ENCODE measurements around the gene IGSF3.
"Not testable (repeated sequence)": the region's sequence is repeated elsewhere in the genome, so short reads cannot be mapped to it uniquely, and the experiment has no call there.

Gene IGSF3

DNA sequence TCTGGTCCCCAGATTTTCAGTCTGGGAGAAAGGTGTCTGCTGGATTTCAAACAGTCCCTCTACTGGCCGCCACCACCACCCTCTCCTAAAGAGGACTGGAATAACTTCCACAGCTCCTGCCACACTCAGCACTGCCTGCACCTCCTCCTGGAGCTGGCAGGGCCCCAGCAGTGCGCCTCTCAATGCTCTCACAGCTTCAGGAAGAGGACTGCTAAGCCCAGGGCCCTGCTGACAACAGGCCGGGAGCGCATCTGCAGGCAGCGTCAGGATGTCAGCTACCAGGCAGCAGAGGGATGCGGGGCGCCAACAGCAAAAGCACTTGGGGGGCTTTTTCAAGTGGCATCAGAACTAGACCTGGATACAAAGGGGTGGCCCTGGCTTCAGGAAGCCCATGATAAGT is 40.2 kb downstream of the IGSF3 start:
- DNase-seq: peak; percentile 11

DNA sequence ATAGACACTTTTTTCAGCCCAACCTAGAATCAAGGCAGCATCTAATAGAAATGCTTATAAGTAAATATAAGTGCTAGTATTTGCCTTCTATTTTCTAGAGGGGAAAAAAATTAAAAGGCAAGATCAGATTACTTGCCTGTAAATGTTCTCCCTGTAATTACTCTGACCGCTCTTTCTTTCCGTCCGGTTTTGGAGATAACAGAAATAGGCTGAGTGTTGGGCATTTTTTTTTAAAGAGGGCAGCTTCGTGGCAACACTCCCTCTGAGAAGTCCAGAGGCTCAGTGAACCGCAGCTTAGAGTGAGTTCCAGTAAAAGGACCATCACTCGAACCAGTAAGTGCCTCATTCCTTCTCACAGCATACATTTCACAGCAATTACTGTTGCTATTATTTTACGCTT is 40.6 kb downstream of the IGSF3 start:
- DNase-seq: peak; percentile 60

DNA sequence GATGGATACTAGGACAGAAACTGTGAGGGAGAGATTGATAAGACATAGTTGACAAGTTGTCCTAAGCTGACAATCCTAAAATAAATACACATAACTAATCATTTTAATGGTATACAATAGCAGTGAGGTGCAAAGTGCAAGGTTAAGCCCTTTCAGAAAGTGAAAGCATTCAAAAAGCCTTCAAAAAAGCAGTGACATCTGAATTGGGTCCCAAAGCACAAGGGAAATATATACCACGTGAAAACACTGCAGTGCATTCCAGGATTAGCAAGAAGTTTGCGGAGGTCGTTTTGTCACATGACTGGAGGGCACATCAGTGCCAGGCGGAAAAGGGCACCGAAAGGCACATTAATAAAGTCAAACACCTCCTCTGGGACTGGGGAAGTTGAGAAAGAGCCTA is 42.4 kb downstream of the IGSF3 start:
- not testable (repeated sequence) for DNase-seq

GRCh38 chr1:116624040-116624439 is 43.5 kb downstream of the IGSF3 start:
- no peak for DNase-seq

GRCh38 chr1:116622496-116622895 is 45.0 kb downstream of the IGSF3 start:
- not testable (repeated sequence) for DNase-seq

- DNase-seq: not testable (repeated sequence)
Measured at GRCh38 chr1:116621756-116622155, 45.8 kb downstream of the IGSF3 start.

DNA sequence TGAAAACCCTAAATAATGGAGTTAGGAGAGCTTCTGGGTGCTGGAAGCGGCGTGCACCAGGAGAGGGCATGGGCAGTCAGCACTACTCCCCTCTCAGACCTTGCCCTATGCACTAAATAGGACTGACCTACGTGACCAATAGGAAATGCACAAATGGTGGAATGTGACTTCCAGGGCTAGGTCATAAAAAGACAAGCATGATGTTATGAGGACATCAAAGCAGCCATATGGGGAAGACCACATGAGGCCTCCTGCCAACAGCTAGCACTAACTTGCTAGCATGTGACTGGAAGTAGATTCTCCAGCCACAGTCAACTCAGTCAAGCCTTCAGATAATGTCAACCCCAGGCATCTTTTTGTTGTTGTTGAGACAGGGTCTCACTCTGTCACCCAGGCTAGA is 47.1 kb downstream of the IGSF3 start:
- DNase-seq: not testable (repeated sequence)

DNA sequence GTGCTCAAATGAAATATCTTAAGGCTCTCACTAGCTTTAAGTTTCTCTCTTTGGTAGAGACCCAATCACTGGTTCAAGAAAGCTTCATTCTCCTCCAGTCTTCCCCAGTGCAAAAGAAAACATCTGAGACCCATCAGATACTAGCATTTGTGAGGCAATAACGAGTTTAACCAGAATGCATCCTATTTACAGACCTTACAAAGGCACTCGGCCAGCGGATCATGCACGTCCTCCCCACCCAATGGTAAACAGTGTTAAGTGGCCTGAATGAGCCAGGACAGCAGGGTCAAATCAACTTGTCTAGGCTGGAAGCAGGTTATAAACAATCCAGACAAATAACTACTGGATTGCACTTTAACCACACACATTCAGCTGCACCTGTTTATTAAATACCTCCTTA is 48.4 kb downstream of the IGSF3 start:
- peak; percentile 5 for DNase-seq

DNA sequence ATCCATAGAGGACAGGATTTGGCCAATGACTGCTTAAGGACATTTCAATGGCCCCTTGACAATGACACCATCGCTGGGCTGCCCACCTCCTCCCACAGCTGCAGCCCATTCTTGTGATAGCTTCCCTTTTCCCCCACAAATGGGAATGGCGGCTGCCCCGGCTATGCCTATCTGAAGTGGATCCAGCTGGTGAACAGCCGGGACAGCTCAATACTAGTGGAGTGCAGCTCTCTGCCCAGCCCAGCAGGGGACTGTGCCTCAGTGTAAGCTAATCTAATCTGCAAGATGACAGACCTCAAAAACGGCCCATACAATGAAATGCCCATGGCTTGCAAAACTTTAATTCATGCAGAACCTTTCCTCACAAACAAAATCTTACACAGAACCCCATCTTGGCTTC is 49.7 kb downstream of the IGSF3 start:
- DNase-seq: not testable (repeated sequence)

DNA sequence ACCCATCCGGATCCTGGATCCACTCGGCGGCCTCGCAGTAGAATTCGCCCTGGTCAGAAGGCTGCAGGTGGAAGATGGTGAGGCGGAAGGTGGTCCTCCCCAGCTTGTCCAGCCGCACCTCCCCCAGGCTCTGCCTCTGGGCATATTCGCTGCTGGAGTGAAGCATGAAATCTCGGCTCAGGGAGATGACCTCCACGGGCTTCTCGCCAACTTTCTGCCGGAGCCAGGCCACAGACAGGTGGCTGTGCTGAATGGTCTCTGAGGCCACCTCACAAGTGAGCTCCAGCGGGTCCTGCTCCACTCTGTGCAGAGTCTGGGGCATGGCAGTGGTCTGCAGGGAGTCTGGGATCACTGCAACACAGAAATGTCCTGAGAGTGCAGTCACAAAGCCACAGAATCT is 53.7 kb downstream of the IGSF3 start:
- not testable (repeated sequence) for DNase-seq

DNA sequence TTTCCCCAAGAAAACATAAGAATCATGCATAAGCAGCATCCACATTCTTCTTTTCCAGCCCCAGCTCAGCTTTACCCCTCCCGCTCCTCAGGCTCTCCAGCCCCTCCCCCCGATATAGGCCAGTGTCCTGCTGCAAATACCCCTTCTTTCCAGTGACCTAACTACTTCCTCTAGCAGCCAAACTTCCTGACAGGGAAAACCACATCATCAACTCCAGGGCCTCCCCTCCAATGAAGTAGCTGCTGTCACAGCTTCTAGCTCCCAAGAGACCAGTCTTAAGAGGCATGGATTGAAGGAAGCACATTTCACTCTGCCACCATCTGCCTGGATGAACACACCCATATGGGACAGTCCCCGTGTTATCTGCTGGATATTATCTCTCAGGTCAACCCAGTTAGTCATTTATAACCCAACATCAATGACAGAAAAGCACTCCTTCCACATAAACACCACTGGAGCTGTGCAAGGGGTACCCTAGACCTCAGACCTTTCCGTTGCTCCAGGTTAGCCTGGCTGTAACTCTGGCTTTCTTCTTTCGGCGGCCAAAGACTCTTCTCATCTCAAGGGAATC is 57.6 kb downstream of the IGSF3 start:
- DNase-seq: not testable (repeated sequence)

GRCh38 chr1:116608841-116609240 is 58.7 kb downstream of the IGSF3 start:
- DNase-seq: not testable (repeated sequence)

GRCh38 chr1:116608151-116608550 is 59.4 kb downstream of the IGSF3 start:
- not testable (repeated sequence) for DNase-seq

DNA sequence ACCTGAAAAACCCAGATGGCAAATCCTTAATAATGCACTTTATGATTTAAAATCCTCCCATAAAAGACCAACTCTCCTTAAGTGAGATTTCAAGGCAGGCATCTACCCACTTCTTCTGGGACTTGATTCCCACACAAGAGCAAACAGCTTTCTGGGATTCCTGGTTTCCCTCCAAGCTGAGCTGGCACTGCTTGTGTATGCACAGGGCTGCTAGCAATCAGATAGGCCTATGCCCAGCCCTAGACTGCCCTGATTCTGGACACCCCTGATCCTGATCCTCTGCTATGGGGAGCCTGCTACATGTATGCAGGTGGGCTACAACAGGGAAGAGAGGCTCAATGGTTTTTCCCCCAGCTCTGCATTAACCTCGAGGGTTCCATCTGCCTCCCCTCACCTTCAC is 60.1 kb downstream of the IGSF3 start:
- DNase-seq: not testable (repeated sequence)

- not testable (repeated sequence) for DNase-seq
Measured at GRCh38 chr1:116606067-116606466, 61.5 kb downstream of the IGSF3 start.

DNA sequence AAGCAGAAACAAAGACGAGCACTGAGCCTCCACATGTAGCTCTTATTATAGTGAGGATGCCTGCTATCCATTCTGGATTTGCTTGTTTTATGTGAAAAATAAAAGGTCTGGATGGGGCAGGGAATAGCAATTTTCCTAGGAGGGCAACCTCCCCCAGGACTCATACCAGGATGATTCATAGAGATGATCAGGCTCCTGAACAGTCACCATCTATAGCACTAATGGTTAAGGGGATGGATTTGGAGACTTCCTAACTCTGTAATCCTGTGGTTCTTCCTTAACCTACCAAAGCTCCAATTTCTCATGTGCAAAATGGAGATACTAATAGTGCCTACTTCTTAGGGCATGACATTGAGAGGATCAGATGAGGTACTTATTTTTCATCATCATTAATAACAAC is 62.2 kb downstream of the IGSF3 start:
- no peak for DNase-seq

DNA sequence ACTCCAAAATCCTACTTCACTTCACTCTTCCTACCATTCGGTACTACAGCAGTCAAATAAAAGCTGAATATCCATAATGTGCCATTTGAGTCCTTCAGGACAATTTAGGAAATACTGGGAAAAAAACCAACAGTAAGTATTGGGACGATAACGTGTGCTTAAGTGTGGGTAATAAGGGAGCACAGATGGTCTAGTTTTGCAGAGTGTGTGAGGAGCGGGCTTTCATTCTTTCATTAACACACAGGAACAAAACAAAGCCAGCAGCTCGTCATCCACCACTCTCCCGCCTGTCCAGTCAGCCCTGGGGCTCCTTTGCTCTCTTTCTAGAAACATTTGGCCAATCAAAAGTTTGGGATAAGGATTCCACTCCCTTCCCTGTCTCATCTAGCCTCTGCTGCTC is 63.1 kb downstream of the IGSF3 start:
- DNase-seq: not testable (repeated sequence)

- not testable (repeated sequence) for DNase-seq
Measured at GRCh38 chr1:116603646-116604045, 63.9 kb downstream of the IGSF3 start.

DNA sequence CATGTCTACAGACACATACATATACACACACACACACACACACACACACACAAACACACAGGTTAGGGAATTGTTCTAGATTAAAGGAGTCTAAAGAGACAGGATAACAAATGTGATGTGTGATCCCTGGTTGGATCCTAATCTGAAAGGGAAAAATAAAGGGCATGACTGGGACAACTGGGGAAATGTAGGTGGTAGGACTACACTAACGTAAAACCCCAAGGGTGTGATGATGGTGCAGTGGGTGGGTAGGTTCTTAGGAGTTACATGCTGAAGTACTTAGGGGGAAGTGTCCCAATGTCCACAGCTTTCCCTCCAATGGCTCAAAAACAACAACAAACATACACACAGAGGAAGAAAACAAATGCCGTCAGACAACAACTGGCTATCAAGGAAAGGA is 68.2 kb downstream of the IGSF3 start:
- not testable (repeated sequence) for DNase-seq

GRCh38 chr1:116598420-116599036 is 69.0 kb downstream of the IGSF3 start:
- not testable (repeated sequence) for DNase-seq

GRCh38 chr1:116597388-116597787 is 70.1 kb downstream of the IGSF3 start:
- DNase-seq: not testable (repeated sequence)

DNA sequence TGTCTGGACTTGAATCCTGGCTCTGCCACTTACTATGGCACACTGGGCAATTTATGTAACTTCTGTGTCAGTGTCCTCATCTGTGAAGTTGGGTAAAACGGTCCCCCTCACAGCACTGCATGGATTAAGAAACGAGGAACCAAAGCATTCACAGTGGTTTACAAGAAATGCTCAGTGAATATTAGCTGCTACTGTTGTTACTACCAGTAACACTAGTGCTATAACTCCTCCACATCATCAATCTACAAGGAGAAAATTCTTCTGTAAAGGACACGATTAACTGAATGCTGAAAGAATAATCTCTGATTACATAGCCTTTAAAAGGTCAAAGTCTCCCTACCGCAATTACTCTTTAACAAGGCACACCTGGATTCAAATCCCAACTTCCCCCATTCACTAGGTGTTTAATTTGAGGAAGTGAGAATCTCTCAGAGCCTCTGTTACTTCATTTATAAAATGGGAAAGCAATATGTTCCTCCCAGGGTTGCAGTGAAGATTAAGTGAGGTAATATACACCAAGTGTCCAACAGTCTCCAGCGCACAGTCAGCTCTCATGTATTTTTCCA is 70.7 kb downstream of the IGSF3 start:
- peak; percentile 35 for DNase-seq

- peak; percentile 90 for DNase-seq
Measured at GRCh38 chr1:116595946-116596741, 71.4 kb downstream of the IGSF3 start.

Data from NCI-H146 (cell line).